ENCODE measurements around the gene PPP6R2. TPM values are rescaled to one million over a fixed set of nuclear protein-coding genes. Genes with fewer than 3 reads are reported as not detected.
"Not testable (repeated sequence)": the region's sequence is repeated elsewhere in the genome, so short reads cannot be mapped to it uniquely, and the experiment has no call there.

The PPP6R2 gene
- polyA plus RNA-seq, 1 donor (not counting 4 experiments of a cell fraction or from before 2014, with no cell fraction given), result 19.8 TPM

GRCh38 chr22:50406416-50407170 is 63.5 kb downstream of the PPP6R2 start:
- no peaks in the 10 kb centered on the region for H4K20me1 ChIP-seq (ENCODE audit: control insufficient read depth, extremely low read depth, insufficient read depth, low read length)
- no peak for TF ChIP-seq EZH2 (IDR thresholded peaks at IDR 0.05; ENCODE audit: low read length)
- TF ChIP-seq CTCF (optimal IDR thresholded peaks at IDR 0.05 in 1 of 3, IDR thresholded peaks at IDR 0.05 in 1 of 3, conservative IDR thresholded peaks at IDR 0.05 in 1 of 3; ENCODE audit: extremely low read depth in 1 of 3, insufficient read depth in 2 of 3, low read length in 3 of 3), result no peak
- no peak for FAIRE-seq

GRCh38 chr22:50408311-50408710 is 65.2 kb downstream of the PPP6R2 start:
- FAIRE-seq, result no peak

More at GRCh38 chr22:50406416-50407170, 63.5 kb downstream of the PPP6R2 start:
- Histone ChIP-seq H3K4me2 (ENCODE audit: control insufficient read depth, extremely low read depth, insufficient read depth, low read depth, low read length) (no peak overlapping the region), H3K9me1 (ENCODE audit: control insufficient read depth, extremely low read depth, insufficient read depth, low read length) (no peaks in the 10 kb centered on the region), H3K4me1 (ENCODE audit: control insufficient read depth, extremely low read depth, insufficient read depth, low read length) (no peaks in the 10 kb centered on the region), H2AFZ (ENCODE audit: control insufficient read depth, low read length) (no peak overlapping the region), H3K36me3 (ENCODE audit: control insufficient read depth in 2 of 2, extremely low read depth in 1 of 2, insufficient read depth in 2 of 2, low read length in 2 of 2) (peaks cover 12 to 21% of the 10 kb centered on the region in 2 experiments), H3K9ac (ENCODE audit: control insufficient read depth, extremely low read depth, insufficient read depth, low read length) (no peak overlapping the region), H3K4me3 (ENCODE audit: control insufficient read depth in 2 of 3, extremely low read depth in 1 of 3, insufficient read depth in 2 of 3, low read depth in 1 of 3, low read length in 3 of 3) (no peak overlapping the region), H3K27me3 (ENCODE audit: control insufficient read depth, extremely low read depth, insufficient read depth, low read length) (no peaks in the 10 kb centered on the region), H3K9me3 (ENCODE audit: control insufficient read depth, low read depth, low read length) (no peaks in the 10 kb centered on the region), H3K79me2 (ENCODE audit: control insufficient read depth, insufficient read depth, low read length) (peaks cover 8% of the 10 kb centered on the region), H3K27ac (ENCODE audit: control insufficient read depth, insufficient read depth, low read length) (no peak overlapping the region)
- dilution Hi-C loops (cut with MboI; ENCODE audit: extremely low pct_ligation_motif_present, low sequenced_read_pairs), result no loop called here
- DNase-seq (ENCODE audit: low read depth, low spot score), result no peak

GRCh38 chr22:50408954-50409353 is 65.8 kb downstream of the PPP6R2 start:
- H3K9me1 ChIP-seq (ENCODE audit: control insufficient read depth, extremely low read depth, insufficient read depth, low read length); H3K4me3 ChIP-seq (ENCODE audit: control insufficient read depth in 2 of 3, extremely low read depth in 1 of 3, insufficient read depth in 2 of 3, low read depth in 1 of 3, low read length in 3 of 3); H3K79me2 ChIP-seq (ENCODE audit: control insufficient read depth, insufficient read depth, low read length); dilution Hi-C loops (cut with MboI; ENCODE audit: extremely low pct_ligation_motif_present, low sequenced_read_pairs); H3K4me2 ChIP-seq (ENCODE audit: control insufficient read depth, extremely low read depth, insufficient read depth, low read depth, low read length); H3K9ac ChIP-seq (ENCODE audit: control insufficient read depth, extremely low read depth, insufficient read depth, low read length); H3K27ac ChIP-seq (ENCODE audit: control insufficient read depth, insufficient read depth, low read length); H3K27me3 ChIP-seq (ENCODE audit: control insufficient read depth, extremely low read depth, insufficient read depth, low read length); H2AFZ ChIP-seq (ENCODE audit: control insufficient read depth, low read length); FAIRE-seq; H4K20me1 ChIP-seq (ENCODE audit: control insufficient read depth, extremely low read depth, insufficient read depth, low read length); H3K9me3 ChIP-seq (ENCODE audit: control insufficient read depth, low read depth, low read length); H3K4me1 ChIP-seq (ENCODE audit: control insufficient read depth, extremely low read depth, insufficient read depth, low read length); DNase-seq (ENCODE audit: low read depth, low spot score): not testable (repeated sequence)
- H3K36me3 ChIP-seq (ENCODE audit: control insufficient read depth in 2 of 2, extremely low read depth in 1 of 2, insufficient read depth in 2 of 2, low read length in 2 of 2), result peaks cover 12 to 14% of the 10 kb centered on the region in 2 experiments

More at GRCh38 chr22:50408311-50408710, 65.2 kb downstream of the PPP6R2 start:
- no peaks in the 10 kb centered on the region for H3K4me1 ChIP-seq (ENCODE audit: control insufficient read depth, extremely low read depth, insufficient read depth, low read length)
- H3K9me3 ChIP-seq (ENCODE audit: control insufficient read depth, low read depth, low read length), result no peaks in the 10 kb centered on the region
- H3K79me2 ChIP-seq (ENCODE audit: control insufficient read depth, insufficient read depth, low read length), result peaks cover 6% of the 10 kb centered on the region
- TF ChIP-seq EZH2 (IDR thresholded peaks at IDR 0.05; ENCODE audit: low read length), result no peak
- TF ChIP-seq CTCF (optimal IDR thresholded peaks at IDR 0.05 in 1 of 3, IDR thresholded peaks at IDR 0.05 in 1 of 3, conservative IDR thresholded peaks at IDR 0.05 in 1 of 3; ENCODE audit: extremely low read depth in 1 of 3, insufficient read depth in 2 of 3, low read length in 3 of 3), result no peak
- no peaks in the 10 kb centered on the region for H3K9me1 ChIP-seq (ENCODE audit: control insufficient read depth, extremely low read depth, insufficient read depth, low read length)
- no peaks in the 10 kb centered on the region for H3K27me3 ChIP-seq (ENCODE audit: control insufficient read depth, extremely low read depth, insufficient read depth, low read length)
- no peak for DNase-seq (ENCODE audit: low read depth, low spot score)
- H3K9ac ChIP-seq (ENCODE audit: control insufficient read depth, extremely low read depth, insufficient read depth, low read length), result no peak overlapping the region
- no peak overlapping the region for H3K27ac ChIP-seq (ENCODE audit: control insufficient read depth, insufficient read depth, low read length)
- H2AFZ ChIP-seq (ENCODE audit: control insufficient read depth, low read length), result no peak overlapping the region
- H3K4me3 ChIP-seq (ENCODE audit: control insufficient read depth in 2 of 3, extremely low read depth in 1 of 3, insufficient read depth in 2 of 3, low read depth in 1 of 3, low read length in 3 of 3), result no peak overlapping the region
- dilution Hi-C loops (cut with MboI; ENCODE audit: extremely low pct_ligation_motif_present, low sequenced_read_pairs), result no loop called here
- no peak overlapping the region for H3K4me2 ChIP-seq (ENCODE audit: control insufficient read depth, extremely low read depth, insufficient read depth, low read depth, low read length)
- peaks cover 12 to 16% of the 10 kb centered on the region in 2 experiments for H3K36me3 ChIP-seq (ENCODE audit: control insufficient read depth in 2 of 2, extremely low read depth in 1 of 2, insufficient read depth in 2 of 2, low read length in 2 of 2)
- H4K20me1 ChIP-seq (ENCODE audit: control insufficient read depth, extremely low read depth, insufficient read depth, low read length), result no peaks in the 10 kb centered on the region

Measured in keratinocyte (primary cell).